ENCODE results near the gene SERTAD4. TPM values are rescaled to one million over a fixed set of nuclear protein-coding genes. Genes with fewer than 3 reads are reported as not detected.

Gene SERTAD4
- total and polyA plus RNA-seq, 2 experiments from 2014 or later, result 0.97 to 1.0 TPM

- Histone ChIP-seq H3K9me3 (ENCODE audit: low read depth) (no peaks in the 10 kb centered on the region), H3K4me1 (ENCODE audit: insufficient read depth) (peaks cover 20% of the 10 kb centered on the region), H3K4me2 (ENCODE audit: unreplicated experiment) (no peak overlapping the region), H3K4me3 (no peak overlapping the region), H3K27ac (no peak overlapping the region), H4K20me1 (ENCODE audit: insufficient read depth) (no peaks in the 10 kb centered on the region), H3K9me2 (ENCODE audit: insufficient read depth) (no peaks in the 10 kb centered on the region), H2AFZ (no peak overlapping the region), H3K27me3 (replicated peaks; ENCODE audit: insufficient read depth) (peaks cover 22% of the 10 kb centered on the region; the same call in 1 of the 2 replicates), H3K79me2 (ENCODE audit: insufficient read depth) (no peaks in the 10 kb centered on the region), H3K9ac (no peak overlapping the region), H3K36me3 (ENCODE audit: low read depth) (no peaks in the 10 kb centered on the region), H3F3A (ENCODE audit: insufficient read depth) (peaks cover 11% of the 10 kb centered on the region; the same call in 1 of the 2 replicates)
- no peak for DNase-seq
- in situ Hi-C loops (cut with MboI), result loop anchor here (25.0 kb wide), 1 partner anchor 427 kb away; no protein-coding TSS in a partner anchor
- 66 to 67% methylated on average over 4 of the region's 4 CpGs for WGBS, 2 experiments (ENCODE audit: low coverage in 1 of 2, low lambda C conversion rate in 2 of 2, missing lambda C conversion rate in 2 of 2)
- TF ChIP-seq EZH2phosphoT487 (IDR thresholded peaks at IDR 0.05; ENCODE audit: insufficient read depth, low read depth) (no peak), EZH2 (IDR thresholded peaks at IDR 0.05; ENCODE audit: insufficient read depth, poor library complexity, severe bottlenecking) (no peak)
Measured at GRCh38 chr1:210289248-210289647, 56.7 kb downstream of the SERTAD4 start.

- in situ Hi-C loops (cut with MboI), result loop anchor here (25.0 kb wide), 1 partner anchor 429 kb away; no protein-coding TSS in a partner anchor
- Histone ChIP-seq H3K9me2 (ENCODE audit: insufficient read depth) (no peaks in the 10 kb centered on the region), H3K27me3 (replicated peaks; ENCODE audit: insufficient read depth) (0 out of 2 replicates have a peak, but pooled peaks cover 16% of the 10 kb centered on the region), H3K4me2 (ENCODE audit: unreplicated experiment) (no peak overlapping the region), H3K79me2 (ENCODE audit: insufficient read depth) (no peaks in the 10 kb centered on the region), H3K4me1 (ENCODE audit: insufficient read depth) (peaks cover 32% of the 10 kb centered on the region), H3K9ac (no peak overlapping the region), H3K9me3 (ENCODE audit: low read depth) (no peaks in the 10 kb centered on the region), H3K27ac (no peak overlapping the region), H3K4me3 (no peak overlapping the region), H4K20me1 (ENCODE audit: insufficient read depth) (no peaks in the 10 kb centered on the region), H3K36me3 (ENCODE audit: low read depth) (no peaks in the 10 kb centered on the region), H3F3A (ENCODE audit: insufficient read depth) (peaks cover 19% of the 10 kb centered on the region), H2AFZ (no peak overlapping the region)
- TF ChIP-seq EZH2phosphoT487 (IDR thresholded peaks at IDR 0.05; ENCODE audit: insufficient read depth, low read depth) (no peak), EZH2 (IDR thresholded peaks at IDR 0.05; ENCODE audit: insufficient read depth, poor library complexity, severe bottlenecking) (no peak)
- DNase-seq, result no peak
- 31 to 34% methylated on average over 8 of the region's 8 CpGs for WGBS, 2 experiments (ENCODE audit: low coverage in 1 of 2, low lambda C conversion rate in 2 of 2, missing lambda C conversion rate in 2 of 2)
Measured at GRCh38 chr1:210291081-210291764, 58.6 kb downstream of the SERTAD4 start.

- Histone ChIP-seq H3K4me2 (ENCODE audit: unreplicated experiment) (peak overlapping the region; percentile 85), H3K79me2 (ENCODE audit: insufficient read depth) (no peaks in the 10 kb centered on the region), H4K20me1 (ENCODE audit: insufficient read depth) (no peaks in the 10 kb centered on the region), H3F3A (ENCODE audit: insufficient read depth) (peaks cover 19% of the 10 kb centered on the region), H3K4me3 (peak overlapping the region; percentile 70), H3K36me3 (ENCODE audit: low read depth) (no peaks in the 10 kb centered on the region), H3K4me1 (ENCODE audit: insufficient read depth) (peaks cover 32% of the 10 kb centered on the region), H3K27ac (no peak overlapping the region), H2AFZ (peak overlapping the region; percentile 60), H3K9me3 (ENCODE audit: low read depth) (no peaks in the 10 kb centered on the region), H3K27me3 (replicated peaks; ENCODE audit: insufficient read depth) (0 out of 2 replicates have a peak, but pooled peaks cover 16% of the 10 kb centered on the region), H3K9me2 (ENCODE audit: insufficient read depth) (no peaks in the 10 kb centered on the region), H3K9ac (peak overlapping the region; percentile 50)
- peak; percentile 66 for DNase-seq
- TF ChIP-seq EZH2phosphoT487 (IDR thresholded peaks at IDR 0.05; ENCODE audit: insufficient read depth, low read depth), result no peak
- TF ChIP-seq EZH2 (IDR thresholded peaks at IDR 0.05; ENCODE audit: insufficient read depth, poor library complexity, severe bottlenecking), result no peak
- in situ Hi-C loops (cut with MboI), result loop anchor here (25.0 kb wide), 1 partner anchor 430 kb away; no protein-coding TSS in a partner anchor
- WGBS, 2 experiments (ENCODE audit: low coverage in 1 of 2, low lambda C conversion rate in 2 of 2, missing lambda C conversion rate in 2 of 2), result 1 to 4% methylated on average over 9 of the region's 9 CpGs
Measured at GRCh38 chr1:210291786-210292230, 59.2 kb downstream of the SERTAD4 start.

GRCh38 chr1:210292231-210292871, 59.8 kb downstream of the SERTAD4 start:
- Histone ChIP-seq H3K9ac (peak overlapping the region; percentile 50), H3F3A (ENCODE audit: insufficient read depth) (peaks cover 19% of the 10 kb centered on the region), H3K27me3 (replicated peaks; ENCODE audit: insufficient read depth) (peaks cover 16% of the 10 kb centered on the region; the same call in 1 of the 2 replicates), H3K4me3 (peak overlapping the region; percentile 70), H3K4me2 (ENCODE audit: unreplicated experiment) (peak overlapping the region; percentile 85), H3K27ac (peak overlapping the region; percentile 20; the same call in 1 of the 2 replicates), H2AFZ (peak overlapping the region; percentile 60), H3K9me3 (ENCODE audit: low read depth) (no peaks in the 10 kb centered on the region), H3K9me2 (ENCODE audit: insufficient read depth) (no peaks in the 10 kb centered on the region), H3K79me2 (ENCODE audit: insufficient read depth) (no peaks in the 10 kb centered on the region), H4K20me1 (ENCODE audit: insufficient read depth) (no peaks in the 10 kb centered on the region), H3K36me3 (ENCODE audit: low read depth) (no peaks in the 10 kb centered on the region), H3K4me1 (ENCODE audit: insufficient read depth) (peaks cover 32% of the 10 kb centered on the region)
- DNase-seq, result peak; percentile 68
- WGBS, 2 experiments (ENCODE audit: low coverage in 1 of 2, low lambda C conversion rate in 2 of 2, missing lambda C conversion rate in 2 of 2), result 2 to 5% methylated on average over 35 to 54 of the region's 56 CpGs
- in situ Hi-C loops (cut with MboI), result loop anchor here (25.0 kb wide), 1 partner anchor 430 kb away; no protein-coding TSS in a partner anchor
- no peak for TF ChIP-seq EZH2phosphoT487 (IDR thresholded peaks at IDR 0.05; ENCODE audit: insufficient read depth, low read depth)
- no peak for TF ChIP-seq EZH2 (IDR thresholded peaks at IDR 0.05; ENCODE audit: insufficient read depth, poor library complexity, severe bottlenecking)

Measured in GM23248 (cell line).